Fibroblast of the aortic adventitia (primary cell): ENCODE measurements around the gene LIN54. TPM values are rescaled to one million over a fixed set of nuclear protein-coding genes. Genes with fewer than 3 reads are reported as not detected.

Experiments used
- DNase-seq: peaks from one replicate; pipeline ENCODE4 v3.0.0-alpha.2; 2010; ENCODE audit warnings: low read depth
- H3K4me3 ChIP-seq: 2 replicates; pipeline ENCODE4 v1.5.1; 2011; ENCODE audit warnings: low read depth, mild to moderate bottlenecking, control low read depth, low read length, moderate library complexity
- CTCF ChIP-seq: IDR thresholded peaks from 2 replicates; pipeline ENCODE4 v1.5.1; 2011; ENCODE audit warnings: mild to moderate bottlenecking, low read length, control low read depth, inconsistent platforms; ENCODE audit not compliant: insufficient read depth
- small RNA-seq: library from RNA; depleted of rRNA; stranded (forward); fragments of <200 nt; gene quantifications from one replicate; pipeline ENCODE3, GENCODE V24; 2012
- total RNA-seq: library from RNA; depleted of rRNA; stranded (reverse); fragments of >200 nt; gene quantifications from 2 replicates; pipeline ENCODE4 v1.2.3, GENCODE V29; 2012; ENCODE audit warnings: low replicate concordance

LIN54 gene
- total RNA-seq, 1 donor = 42.5 TPM

DNA sequence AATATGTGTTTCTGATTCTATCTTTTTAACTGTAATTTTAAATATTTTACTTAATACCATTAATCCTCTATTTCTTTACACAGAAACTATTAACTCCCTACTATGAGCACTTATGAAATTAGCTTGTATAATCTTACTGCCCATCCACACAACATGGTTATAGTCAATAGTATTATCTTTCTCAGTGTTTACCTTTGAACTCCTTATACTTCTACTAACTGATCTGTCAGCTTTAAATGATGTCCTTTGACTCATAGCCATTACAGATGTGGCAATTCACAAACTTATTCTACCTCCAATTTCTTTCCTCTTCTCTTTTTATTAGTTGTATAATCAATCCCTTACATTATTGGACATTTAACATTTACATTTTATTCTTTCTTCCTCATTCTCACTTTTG is 125.2 kb downstream of the LIN54 start:
- TF ChIP-seq CTCF = no peak
- DNase-seq = no peak
- H3K4me3 ChIP-seq = no peak overlapping the region

Small RNA genes lying within 50 kb of the gene (small RNA-seq; reads per million reads assigned to genes)
- gene RF00019 (not detected), gene RNU6-615P (not detected)

Other genes with a start within 250 kb of the LIN54 start
- gene SCD5, start 212.0 kb downstream of the LIN54 start, total RNA-seq = 18.0 and 22.8 TPM in 2 replicates
- gene SEC31A, start 119.7 kb downstream of the LIN54 start, total RNA-seq = 392 and 400 TPM in 2 replicates
- 2.9 and 7.1 TPM in 2 replicates for gene THAP9, start 110.1 kb downstream of the LIN54 start, total RNA-seq
- gene COPS4, start 24.4 kb upstream of the LIN54 start, total RNA-seq = 37.5 and 69.3 TPM in 2 replicates
- 0.36 and 1.1 TPM in 2 replicates for gene PLAC8, start 103.9 kb upstream of the LIN54 start, total RNA-seq